Psoas muscle (tissue), 8 donors: ENCODE measurements around the gene FAM149B1. TPM values are rescaled to one million over a fixed set of nuclear protein-coding genes. Genes with fewer than 3 reads are reported as not detected.

ENCODE experiments used
- ATAC-seq, 4 donors: fragments of 200-7000 bp; cut with Tn5 transposase; one replicate each; pipeline ENCODE4 v1.9.1; 2020; ENCODE audit warnings: moderate library complexity in 3 of 4, mild to moderate bottlenecking in 2 of 4
- DNase-seq, 2 donors: peaks; one replicate each; pipeline ENCODE4 v3.0.0-alpha.2; 2020
- H3K27ac ChIP-seq: fragments of 200-600 bp; one replicate; pipeline ENCODE4 v1.8.0; 2022
- H3K27me3 ChIP-seq, 3 donors: fragments of 200-600 bp in 1 of 3; one replicate each; pipeline versions ENCODE4 v1.6.1 to v1.8.0; 2013 to 2022; ENCODE audit warnings: low read length in 2 of 3, mild to moderate bottlenecking in 2 of 3, moderate library complexity in 1 of 3; ENCODE audit not compliant: insufficient read depth in 3 of 3
- H3K36me3 ChIP-seq, 2 donors: fragments of 200-600 bp in 1 of 2; one replicate each; pipeline versions ENCODE4 v1.6.1 to v1.8.0; 2013 to 2022; ENCODE audit warnings: low read depth in 1 of 2, mild to moderate bottlenecking in 1 of 2, moderate library complexity in 1 of 2; ENCODE audit not compliant: insufficient read depth in 1 of 2
- H3K4me1 ChIP-seq: fragments of 200-600 bp; one replicate; pipeline ENCODE4 v1.8.0; 2022
- H3K4me3 ChIP-seq: fragments of 200-600 bp; one replicate; pipeline ENCODE4 v1.8.0; 2022; ENCODE audit warnings: mild to moderate bottlenecking
- H3K9me3 ChIP-seq: fragments of 200-600 bp; one replicate; pipeline ENCODE4 v1.8.0; 2022
- CTCF ChIP-seq: fragments of 200-600 bp; IDR thresholded peaks from one replicate; pipeline ENCODE4 v1.8.0; 2022; ENCODE audit warnings: antibody characterized with exemption
- WGBS, 3 donors: extraction: QIAGEN DNeasy Blood & Tissue Kit; methylation state at CpG; one replicate each; pipeline versions ENCODE4 v1.1.6 to v1.1.7; 2013; 5-methylcytosine and 5-hydroxymethylcytosine counted together
- intact Hi-C, 2 donors: fragments of 100-400 bp; cut with DNase I; formaldehyde crosslinking; loops; one replicate each; pipeline versions ENCODE4 v1.11.0 to v1.14.2; 2022
- polyA plus RNA-seq, 3 donors: library from polyadenylated mRNA; stranded (reverse); fragments of 200-250 nt; gene quantifications; one replicate each; pipeline ENCODE4 v1.2.3, GENCODE V29; 2013
- total RNA-seq, 4 donors: library from RNA; stranded (reverse); fragmentation: NEBNext Ultra II Directional in 2 of 4; extraction: Animal tissue kit (Norgen Biotek cat#: 25700) in 2 of 4; gene quantifications; one replicate each; pipeline versions ENCODE4 v1.2.1 to v1.2.4, GENCODE V29; 2021 to 2023
- donor health status: healthy with polysubstance abuse.
- donor health status: DM: no; HTN: no; CAD: no; lungs with moderate emphysema.
- donor health status: Bipolar disorder and iron deficiency.
- donor health status: healthy.
- donor health status: DM: yes; HTN: yes; CAD: no.
- donor health status: DM: no; HTN: no; CAD: no.
- donor health status: DM: no; HTN: no; CAD: no.
- donor health status: DM: yes; HTN: yes; CAD: no.

Gene FAM149B1
- total and polyA plus RNA-seq, 7 donors, result 8.2 to 18.1 (median 10.8) TPM

- no peak for TF ChIP-seq CTCF
- no peaks in the 10 kb centered on the region for H3K27me3 ChIP-seq
- WGBS, 3 donors, result 94 to 97% (median 96%) methylated on average over 2 of the region's 2 CpGs
- ATAC-seq (no peak), DNase-seq (no peak)
- H3K4me1 ChIP-seq, result no peaks in the 10 kb centered on the region
- peaks cover 0 to 51% of the 10 kb centered on the region in 2 donors for H3K36me3 ChIP-seq
- no peak overlapping the region for H3K27ac ChIP-seq
- H3K9me3 ChIP-seq, result no peaks in the 10 kb centered on the region
- H3K4me3 ChIP-seq, result no peak overlapping the region
- intact Hi-C loops, result no loop called here
Measured at GRCh38 chr10:73217628-73218027, 49.7 kb downstream of the FAM149B1 start.

GRCh38 chr10:73218431-73219191 lies 50.7 kb downstream of the FAM149B1 start:
- H3K4me3 ChIP-seq, result no peak overlapping the region
- no peaks in the 10 kb centered on the region for H3K4me1 ChIP-seq
- no peak for TF ChIP-seq CTCF
- no peaks in the 10 kb centered on the region for H3K27me3 ChIP-seq
- H3K27ac ChIP-seq, result no peak overlapping the region
- 92 to 95% (median 94%) methylated on average over 2 of the region's 2 CpGs for WGBS, 3 donors
- no peak for ATAC-seq
- DNase-seq, result no peak
- H3K9me3 ChIP-seq, result no peaks in the 10 kb centered on the region
- intact Hi-C loops, result no loop called here
- H3K36me3 ChIP-seq, result peaks cover 0 to 46% of the 10 kb centered on the region in 2 donors

DNA sequence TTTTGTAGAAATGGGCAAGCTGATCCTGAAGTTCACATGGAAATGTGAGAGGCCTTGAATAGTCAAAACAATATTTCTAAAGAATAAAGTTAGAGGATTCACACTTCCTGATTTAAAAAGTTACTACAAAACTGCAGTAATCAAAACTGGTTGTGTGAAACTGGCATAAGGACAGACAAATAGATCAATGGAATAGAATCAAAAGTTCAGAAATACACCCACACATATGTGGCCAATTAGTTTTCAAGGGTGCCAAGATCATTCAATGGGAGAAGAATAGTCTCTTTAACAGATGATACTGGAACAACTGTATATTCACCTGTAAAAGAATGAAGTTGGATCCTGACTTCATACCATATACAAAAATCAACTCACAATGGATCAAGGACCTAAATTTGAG lies 51.5 kb downstream of the FAM149B1 start:
- H3K4me1 ChIP-seq, result no peaks in the 10 kb centered on the region
- no peak for TF ChIP-seq CTCF
- ATAC-seq, result no peak
- DNase-seq, result no peak
- no peaks in the 10 kb centered on the region for H3K27me3 ChIP-seq
- H3K4me3 ChIP-seq, result no peak overlapping the region
- intact Hi-C loops, result no loop called here
- H3K9me3 ChIP-seq, result no peaks in the 10 kb centered on the region
- H3K27ac ChIP-seq, result no peak overlapping the region
- H3K36me3 ChIP-seq, result peaks cover 0 to 46% of the 10 kb centered on the region in 2 donors

GRCh38 chr10:73220989-73221388 lies 53.1 kb downstream of the FAM149B1 start:
- Histone ChIP-seq H3K4me3 (no peak overlapping the region), H3K27me3 (no peaks in the 10 kb centered on the region), H3K36me3 (peaks cover 0 to 46% of the 10 kb centered on the region in 2 donors), H3K4me1 (no peaks in the 10 kb centered on the region), H3K9me3 (no peaks in the 10 kb centered on the region), H3K27ac (no peak overlapping the region)
- DNase-seq (no peak), ATAC-seq (no peak)
- intact Hi-C loops, result no loop called here
- no peak for TF ChIP-seq CTCF
- 96 to 100% (median 100%) methylated on average over 1 of the region's 1 CpG for WGBS, 3 donors

DNA sequence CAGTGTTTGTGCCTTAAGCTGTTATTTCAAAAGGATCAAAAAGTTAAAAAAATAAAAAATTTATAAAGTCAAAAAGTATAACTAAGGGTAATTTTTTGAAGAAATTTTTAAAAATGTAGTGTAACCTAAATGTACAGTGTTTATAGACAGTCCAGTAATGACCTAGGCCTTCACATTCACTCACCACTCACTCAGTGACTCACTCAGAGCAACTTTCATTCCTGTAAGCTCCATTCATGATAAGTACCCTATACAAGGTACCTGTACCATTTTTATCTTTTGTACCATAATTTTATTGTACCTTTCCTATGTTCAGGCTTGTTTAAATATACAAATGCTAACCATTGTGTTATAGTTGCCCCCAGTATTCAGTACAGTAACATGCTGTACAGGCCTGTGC lies 57.6 kb downstream of the FAM149B1 start:
- no peak for ATAC-seq
- Histone ChIP-seq H3K27ac (no peak overlapping the region), H3K27me3 (no peaks in the 10 kb centered on the region), H3K4me3 (no peak overlapping the region), H3K4me1 (peaks cover 4% of the 10 kb centered on the region), H3K36me3 (peaks cover 2 to 13% of the 10 kb centered on the region in 2 donors), H3K9me3 (no peaks in the 10 kb centered on the region)
- DNase-seq, result no peak
- no peak for TF ChIP-seq CTCF
- intact Hi-C loops, result no loop called here
